Kidney (tissue), 14 donors: Measurements from ENCODE around the gene KDM4C. TPM values are rescaled to one million over a fixed set of nuclear protein-coding genes. Genes with fewer than 3 reads are reported as not detected.

Source experiments
- DNase-seq, 5 donors: peaks; one replicate each; pipeline ENCODE4 v3.0.0-alpha.2; 2013 to 2020
- FAIRE-seq: peaks from 2 replicates; lab custom pipeline; 2012; peaks lifted over from hg19 to GRCh38; lab: Jason Lieb, UNC
- H3K27ac ChIP-seq, 2 donors: one replicate each; pipeline ENCODE4 v1.7.0; 2013; ENCODE audit warnings: low read depth in 2 of 2, low read length in 2 of 2, inconsistent platforms in 1 of 2
- H3K27me3 ChIP-seq: one replicate; pipeline ENCODE4 v1.7.1; 2013; ENCODE audit warnings: low read length, inconsistent platforms; ENCODE audit not compliant: control insufficient read depth, insufficient read depth
- H3K36me3 ChIP-seq, 3 donors: one replicate each; pipeline versions ENCODE4 v1.7.0 to v1.7.1; 2013; ENCODE audit warnings: low read length in 3 of 3, control low read depth in 1 of 3, inconsistent platforms in 1 of 3; ENCODE audit not compliant: insufficient read depth in 3 of 3, control insufficient read depth in 2 of 3
- H3K4me1 ChIP-seq, 3 donors: one replicate each; pipeline versions ENCODE4 v1.7.0 to v1.7.1; 2013; ENCODE audit warnings: low read length in 3 of 3, inconsistent platforms in 1 of 3, low read depth in 1 of 3; ENCODE audit not compliant: control insufficient read depth in 2 of 3, insufficient read depth in 2 of 3
- H3K4me3 ChIP-seq, 3 donors: one replicate each; pipeline versions ENCODE4 v1.7.0 to v1.8.1; 2013; ENCODE audit warnings: low read length in 3 of 3, control low read depth in 1 of 3, inconsistent platforms in 1 of 3
- H3K9ac ChIP-seq, 3 donors: one replicate each; pipeline versions ENCODE4 v1.7.0 to v1.7.1; 2013; ENCODE audit warnings: low read length in 3 of 3, control low read depth in 1 of 3, inconsistent platforms in 1 of 3
- H3K9me3 ChIP-seq, 3 donors: one replicate each; pipeline versions ENCODE4 v1.7.0 to v1.7.1; 2013; ENCODE audit warnings: low read length in 3 of 3, control low read depth in 1 of 3, inconsistent platforms in 1 of 3; ENCODE audit not compliant: control insufficient read depth in 2 of 3, insufficient read depth in 1 of 3
- intact Hi-C: fragments of 100-400 bp; cut with DNase I; formaldehyde crosslinking; loops from one replicate; pipeline ENCODE4 v1.11.1; 2022
- polyA plus RNA-seq: library from polyadenylated mRNA; stranded (reverse); fragments of 350-450 nt; fragmentation: Illumina TruSeq; extraction: RNeasy Lipid Tissue Mini Kit (QIAGEN cat#74804); gene quantifications from one replicate; pipeline ENCODE4 v1.2.3, GENCODE V29; 2014; ENCODE audit warnings: low read depth, low replicate concordance; ENCODE audit not compliant: insufficient read depth
- total RNA-seq: library from RNA; stranded (reverse); fragmentation: NEBNext Ultra II Directional; extraction: Animal tissue kit (Norgen Biotek cat#: 25700); gene quantifications from one replicate; pipeline ENCODE4 v1.2.1, GENCODE V29; 2021
- TF ChIP-seq, protein P1 (sequence below): IDR thresholded peaks from 3 replicates; pipeline ENCODE4 v1.5.1; 2012; ENCODE audit warnings: mild to moderate bottlenecking, moderate library complexity, borderline replicate concordance; ENCODE audit not compliant: insufficient read depth; ENCODE audit errors: extremely low read depth
- donor health status: control.
- donor health status: control.
- donor health status: control.
- donor health status: control.
- donor health status: control.
- donor health status: DM: yes; HTN: yes; CAD: no.
- donor health status: Normal renal cell carcinoma (clear cell type).

The KDM4C gene
- total and polyA plus RNA-seq, 2 donors from 2014 or later = 7.1 to 47.1 TPM

DNA sequence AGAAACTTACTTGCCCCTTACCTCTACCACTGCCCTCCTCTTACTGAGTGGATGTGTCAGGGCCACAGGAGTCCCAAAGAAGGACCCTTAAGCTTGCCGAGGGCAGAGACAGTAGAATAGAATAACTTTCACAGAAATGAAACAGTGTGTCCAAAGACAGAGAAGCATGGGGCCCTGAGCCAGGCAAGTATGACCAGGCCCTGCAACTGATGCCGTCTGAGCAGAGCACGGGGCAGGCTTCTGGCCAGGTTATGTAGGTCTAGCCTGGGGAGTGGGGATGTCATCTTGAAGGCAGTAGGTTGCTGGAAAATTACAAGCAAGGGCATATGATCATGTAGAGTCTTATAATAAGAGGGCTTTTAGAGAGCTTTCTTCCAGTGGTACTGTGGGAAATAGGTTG, 415.4 kb downstream of the KDM4C start:
- Histone ChIP-seq H3K36me3 (peaks cover 0 to 2% (median 0%) of the 10 kb centered on the region in 3 donors), H3K4me1 (peaks cover 0 to 4% (median 0%) of the 10 kb centered on the region in 3 donors), H3K27ac (no peak overlapping the region), H3K4me3 (no peak overlapping the region), H3K9me3 (no peaks in the 10 kb centered on the region), H3K9ac (no peak overlapping the region), H3K27me3 (no peaks in the 10 kb centered on the region)
- TF ChIP-seq, protein P1, sequence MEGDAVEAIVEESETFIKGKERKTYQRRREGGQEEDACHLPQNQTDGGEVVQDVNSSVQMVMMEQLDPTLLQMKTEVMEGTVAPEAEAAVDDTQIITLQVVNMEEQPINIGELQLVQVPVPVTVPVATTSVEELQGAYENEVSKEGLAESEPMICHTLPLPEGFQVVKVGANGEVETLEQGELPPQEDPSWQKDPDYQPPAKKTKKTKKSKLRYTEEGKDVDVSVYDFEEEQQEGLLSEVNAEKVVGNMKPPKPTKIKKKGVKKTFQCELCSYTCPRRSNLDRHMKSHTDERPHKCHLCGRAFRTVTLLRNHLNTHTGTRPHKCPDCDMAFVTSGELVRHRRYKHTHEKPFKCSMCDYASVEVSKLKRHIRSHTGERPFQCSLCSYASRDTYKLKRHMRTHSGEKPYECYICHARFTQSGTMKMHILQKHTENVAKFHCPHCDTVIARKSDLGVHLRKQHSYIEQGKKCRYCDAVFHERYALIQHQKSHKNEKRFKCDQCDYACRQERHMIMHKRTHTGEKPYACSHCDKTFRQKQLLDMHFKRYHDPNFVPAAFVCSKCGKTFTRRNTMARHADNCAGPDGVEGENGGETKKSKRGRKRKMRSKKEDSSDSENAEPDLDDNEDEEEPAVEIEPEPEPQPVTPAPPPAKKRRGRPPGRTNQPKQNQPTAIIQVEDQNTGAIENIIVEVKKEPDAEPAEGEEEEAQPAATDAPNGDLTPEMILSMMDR = no peak
- no peak for FAIRE-seq
- intact Hi-C loops = no loop called here
- no peak for DNase-seq

DNA sequence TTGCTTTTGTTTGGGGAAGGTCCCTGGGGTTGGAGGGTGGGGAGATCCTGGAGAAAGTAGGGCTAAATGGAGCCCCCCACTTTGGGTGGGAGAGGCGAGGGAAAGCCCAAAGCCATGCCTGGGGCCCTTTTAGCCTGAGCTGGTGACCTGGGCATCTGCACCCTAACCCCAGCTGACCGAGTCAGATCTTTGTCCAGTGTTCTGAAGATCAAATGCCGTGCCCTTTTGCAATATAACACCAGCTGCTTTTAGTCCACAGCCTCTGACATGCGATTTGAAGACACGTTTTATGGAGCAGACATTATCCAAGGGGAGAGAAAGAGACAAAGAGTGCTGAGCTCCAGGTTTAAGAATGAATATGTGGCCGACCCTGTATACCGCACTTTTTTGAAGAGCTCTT, 416.5 kb downstream of the KDM4C start:
- FAIRE-seq (no peak), DNase-seq (no peak)
- Histone ChIP-seq H3K27me3 (no peaks in the 10 kb centered on the region), H3K36me3 (peaks cover 0 to 2% (median 0%) of the 10 kb centered on the region in 3 donors), H3K4me1 (peaks cover 0 to 4% (median 0%) of the 10 kb centered on the region in 3 donors), H3K9ac (no peak overlapping the region), H3K4me3 (no peak overlapping the region), H3K27ac (no peak overlapping the region), H3K9me3 (no peaks in the 10 kb centered on the region)
- TF ChIP-seq, protein P1 = no peak
- intact Hi-C loops = no loop called here

DNA sequence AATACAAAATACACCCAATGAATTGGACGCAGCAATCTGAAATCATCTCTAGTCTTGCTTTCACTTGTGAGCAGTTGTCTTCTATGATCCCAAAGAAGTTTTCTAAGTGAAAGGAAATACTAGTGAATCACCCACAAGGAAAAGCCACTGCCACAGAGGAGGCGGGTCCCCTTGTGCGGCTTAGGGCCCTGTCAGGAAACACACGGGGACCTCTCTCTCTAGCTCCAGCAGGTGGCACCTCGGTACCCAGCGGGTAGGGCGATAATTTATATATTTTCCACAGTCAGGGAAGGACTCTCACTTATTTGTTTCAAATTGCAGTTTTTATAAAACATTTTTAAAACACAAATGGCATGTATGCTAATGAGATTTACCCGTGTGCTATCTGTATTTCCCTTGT, 417.1 kb downstream of the KDM4C start:
- FAIRE-seq = no peak
- Histone ChIP-seq H3K27me3 (no peaks in the 10 kb centered on the region), H3K9me3 (no peaks in the 10 kb centered on the region), H3K27ac (no peak overlapping the region), H3K4me1 (peaks cover 0 to 4% (median 0%) of the 10 kb centered on the region in 3 donors), H3K4me3 (no peak overlapping the region), H3K9ac (no peak overlapping the region), H3K36me3 (peaks cover 0 to 2% (median 0%) of the 10 kb centered on the region in 3 donors)
- TF ChIP-seq, protein P1 = no peak
- DNase-seq = no peak
- intact Hi-C loops = no loop called here

DNA sequence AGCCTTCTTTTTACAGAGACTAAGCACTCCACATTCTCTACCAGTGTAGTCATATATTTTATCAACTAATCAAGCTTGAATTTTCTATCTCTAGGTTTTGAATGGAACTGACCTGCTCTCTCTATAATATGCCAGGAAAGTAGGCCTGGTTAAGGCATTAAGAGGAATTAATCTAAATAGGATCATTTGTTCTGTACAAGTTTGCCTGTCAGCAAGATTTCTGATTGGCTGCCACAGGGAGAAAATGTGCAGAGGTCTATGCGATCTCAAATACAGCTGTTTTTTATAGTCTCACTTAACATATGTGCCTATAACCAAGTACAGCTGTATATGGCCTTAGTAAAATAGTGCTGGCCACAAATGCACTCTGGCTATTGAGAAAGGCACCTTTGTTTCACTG, 418.8 kb downstream of the KDM4C start:
- Histone ChIP-seq H3K4me1 (peaks cover 0 to 4% (median 0%) of the 10 kb centered on the region in 3 donors), H3K27me3 (no peaks in the 10 kb centered on the region), H3K4me3 (no peak overlapping the region), H3K9me3 (no peaks in the 10 kb centered on the region), H3K36me3 (peaks cover 0 to 2% (median 0%) of the 10 kb centered on the region in 3 donors), H3K27ac (no peak overlapping the region), H3K9ac (no peak overlapping the region)
- TF ChIP-seq, protein P1 = no peak
- FAIRE-seq (no peak), DNase-seq (no peak)
- intact Hi-C loops = no loop called here
